Activated naive CD4-positive, alpha-beta T cell treated with anti-CD3 and anti-CD28 coated beads, Interleukin-2, amount 10 ng/mL, durations not matched to agents 7 days and 5 days (primary cell): ENCODE data around the gene S1PR5.
"Not testable (repeated sequence)": the region's sequence is repeated elsewhere in the genome, so short reads cannot be mapped to it uniquely, and the experiment has no call there.

ENCODE experiments used
- CTCF ChIA-PET: fragments of 350-600 bp; sonication (Branson Sonifier 250); formaldehyde crosslinking; loops from one replicate; lab custom pipeline; 2021; ENCODE audit warnings: antibody characterized with exemption; lab: Charles Lee
- DNase-seq: peaks from one replicate; pipeline ENCODE4 v3.0.0-alpha.2; 2020
- H3K27ac Mint-ChIP-seq: one replicate; pipeline ENCODE4 v1.8.0; 2021; ENCODE audit warnings: mild to moderate bottlenecking, moderate library complexity, mixed read lengths
- H3K27me3 Mint-ChIP-seq: one replicate; pipeline ENCODE4 v1.8.0; 2021; ENCODE audit warnings: mild to moderate bottlenecking, mixed read lengths
- H3K36me3 Mint-ChIP-seq: one replicate; pipeline ENCODE4 v1.8.0; 2021; ENCODE audit warnings: mixed read lengths
- H3K4me1 Mint-ChIP-seq: one replicate; pipeline ENCODE4 v1.8.0; 2021; ENCODE audit warnings: mixed read lengths
- H3K4me3 Mint-ChIP-seq: one replicate; pipeline ENCODE4 v1.8.0; 2021; ENCODE audit warnings: mild to moderate bottlenecking, moderate library complexity, mixed read lengths
- H3K9me3 Mint-ChIP-seq: one replicate; pipeline ENCODE4 v1.8.0; 2021; ENCODE audit warnings: mixed read lengths

The S1PR5 gene

DNA sequence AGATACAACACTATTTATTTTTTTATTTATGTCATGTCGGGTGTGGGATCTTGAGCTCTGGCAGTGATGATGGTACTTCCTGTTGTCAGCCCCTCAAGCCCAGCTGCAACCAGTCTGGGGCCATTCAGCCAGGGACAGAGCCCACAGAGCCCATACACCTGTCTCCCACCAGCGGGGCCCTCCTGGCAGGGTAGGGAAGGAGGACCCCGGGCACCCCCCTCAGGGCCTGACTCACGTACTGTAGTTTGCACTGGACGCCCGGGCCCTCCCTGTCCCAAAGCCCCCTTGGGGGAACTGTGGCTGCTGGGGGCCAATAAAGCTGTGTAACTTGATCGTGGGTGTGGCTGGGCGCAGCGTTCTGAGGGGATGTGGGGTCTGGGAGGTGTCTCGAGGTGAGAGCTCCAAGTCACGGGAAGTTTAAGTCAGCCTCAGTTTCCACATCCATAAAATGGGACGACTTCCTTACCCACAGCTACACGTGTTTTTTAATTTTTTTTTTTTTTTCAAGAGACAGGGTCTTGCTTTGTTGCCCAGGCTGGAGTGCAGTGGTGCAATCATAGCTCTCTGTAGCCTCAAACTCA, 35.9 kb upstream of the S1PR5 start:
- CTCF ChIA-PET = interaction anchor here (0.8 to 2.5 kb wide), 13 partner anchors 9 to 282 kb away, joined by 3 to 11 read pairs (median 3); partner anchors contain the start of genes ICAM1 and KRI1
- peaks cover 60% of the 10 kb centered on the region for H3K4me1 Mint-ChIP-seq
- no peak for DNase-seq
- H3K27me3 Mint-ChIP-seq = no peaks in the 10 kb centered on the region
- H3K36me3 Mint-ChIP-seq = peaks cover 64% of the 10 kb centered on the region
- H3K9me3 Mint-ChIP-seq = no peaks in the 10 kb centered on the region
- H3K4me3 Mint-ChIP-seq = peak overlapping the region; percentile 66
- peak overlapping the region; percentile 97 for H3K27ac Mint-ChIP-seq

- H3K36me3 Mint-ChIP-seq = peaks cover 60% of the 10 kb centered on the region
- CTCF ChIA-PET = interaction anchor here (0.8 to 2.5 kb wide), 12 partner anchors 11 to 281 kb away, joined by 3 to 12 read pairs (median 4); partner anchors contain the start of genes ICAM1 and KRI1
- H3K4me3 Mint-ChIP-seq = no peak overlapping the region
- H3K4me1 Mint-ChIP-seq = peaks cover 58% of the 10 kb centered on the region
- peak; percentile 37 for DNase-seq
- no peaks in the 10 kb centered on the region for H3K9me3 Mint-ChIP-seq
- H3K27me3 Mint-ChIP-seq = no peaks in the 10 kb centered on the region
- peak overlapping the region; percentile 97 for H3K27ac Mint-ChIP-seq
Measured at GRCh38 chr19:10552510-10553053, 35.3 kb upstream of the S1PR5 start.

DNA sequence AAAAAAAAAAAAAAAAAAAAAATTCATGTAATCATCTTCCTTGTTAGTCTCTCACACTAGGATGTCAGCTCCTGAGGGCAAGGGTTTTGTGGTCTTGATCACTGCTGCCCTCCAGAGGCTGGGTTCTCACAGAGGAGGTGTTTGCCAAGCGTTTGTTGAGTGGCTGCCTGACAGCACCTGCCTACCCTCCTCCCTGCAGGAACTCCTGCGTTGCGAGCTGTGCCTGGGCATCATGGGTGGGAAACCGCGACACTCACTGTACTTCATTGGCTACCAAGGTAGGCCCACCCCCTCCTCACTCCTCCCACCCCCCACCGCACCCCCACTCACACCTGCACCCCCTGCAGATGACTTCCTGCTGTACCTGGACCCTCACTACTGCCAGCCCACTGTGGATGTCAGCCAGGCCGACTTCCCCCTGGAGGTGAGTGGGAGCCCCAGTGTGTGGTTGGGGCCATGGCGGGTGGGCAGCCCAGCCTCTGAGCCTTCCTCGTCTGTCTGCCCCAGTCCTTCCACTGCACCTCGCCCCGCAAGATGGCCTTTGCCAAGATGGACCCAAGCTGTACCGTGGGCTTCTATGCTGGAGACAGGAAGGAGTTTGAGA, 34.6 kb upstream of the S1PR5 start:
- CTCF ChIA-PET = interaction anchor here (1.0 to 2.1 kb wide), 7 partner anchors 10 to 281 kb away, joined by 3 to 12 read pairs (median 3); partner anchors contain the start of genes CDC37 and ICAM1
- H3K27ac Mint-ChIP-seq = peak overlapping the region; percentile 97
- H3K9me3 Mint-ChIP-seq = no peaks in the 10 kb centered on the region
- H3K4me3 Mint-ChIP-seq = no peak overlapping the region
- no peaks in the 10 kb centered on the region for H3K27me3 Mint-ChIP-seq
- H3K36me3 Mint-ChIP-seq = peaks cover 61% of the 10 kb centered on the region
- peak; percentile 69 for DNase-seq
- peaks cover 60% of the 10 kb centered on the region for H3K4me1 Mint-ChIP-seq

GRCh38 chr19:10551006-10551405, 33.8 kb upstream of the S1PR5 start:
- not testable (repeated sequence) for DNase-seq, H3K27me3 Mint-ChIP-seq, H3K9me3 Mint-ChIP-seq, H3K4me3 Mint-ChIP-seq
- CTCF ChIA-PET = interaction anchor here (0.7 to 2.1 kb wide), 5 partner anchors 10 to 148 kb away, joined by 3 to 12 read pairs (median 4); partner anchors contain the start of gene CDC37
- Mint-ChIP-seq H3K27ac (peak overlapping the region; percentile 33), H3K36me3 (peaks cover 60% of the 10 kb centered on the region), H3K4me1 (peaks cover 58% of the 10 kb centered on the region)

DNA sequence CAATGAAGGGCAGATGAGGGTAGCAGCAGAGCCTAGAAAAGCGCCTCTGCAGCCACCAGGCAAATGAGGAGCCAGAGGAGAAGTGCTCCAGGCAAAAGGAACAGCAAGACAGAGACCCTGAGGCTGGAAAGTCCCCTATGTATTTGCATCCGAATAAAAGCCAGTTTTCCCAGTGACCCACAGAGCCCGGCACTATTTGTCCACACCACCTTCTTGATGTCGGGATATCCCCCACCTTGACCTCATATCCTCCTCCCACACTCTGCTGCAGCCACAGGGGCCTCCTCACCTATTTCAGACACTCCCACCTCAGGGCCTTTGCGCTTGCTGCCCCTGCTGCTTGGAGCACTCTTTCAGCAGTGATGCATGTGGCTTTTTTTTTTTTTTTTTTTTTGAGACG, 33.1 kb upstream of the S1PR5 start:
- no peaks in the 10 kb centered on the region for H3K9me3 Mint-ChIP-seq
- peaks cover 51% of the 10 kb centered on the region for H3K4me1 Mint-ChIP-seq
- peak overlapping the region; percentile 64 for H3K27ac Mint-ChIP-seq
- H3K4me3 Mint-ChIP-seq = no peak overlapping the region
- peaks cover 55% of the 10 kb centered on the region for H3K36me3 Mint-ChIP-seq
- CTCF ChIA-PET = interaction anchor here (1.5 kb wide), 1 partner anchor 147 kb away, joined by 3 read pairs; the partner anchor contains the start of gene CDC37
- DNase-seq = no peak
- no peaks in the 10 kb centered on the region for H3K27me3 Mint-ChIP-seq

DNA sequence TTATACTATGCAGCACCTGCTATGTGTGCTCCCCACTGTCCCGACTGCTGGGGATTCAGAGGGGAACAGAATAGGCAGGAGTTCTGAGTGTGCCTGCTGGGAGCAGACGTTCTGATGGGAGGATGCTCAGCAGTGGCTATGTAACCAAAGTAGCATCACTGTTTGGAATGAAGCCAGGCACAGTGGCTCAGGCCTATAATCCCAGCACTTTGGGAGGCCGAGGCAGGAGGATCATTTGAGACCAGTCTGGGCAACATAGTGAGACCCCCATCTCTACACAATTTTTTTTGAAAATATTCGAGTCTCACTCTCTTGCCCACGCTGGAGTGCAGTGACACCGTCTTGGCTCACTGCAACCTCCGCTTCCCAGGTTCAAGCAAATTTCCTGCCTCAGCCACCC, 32.5 kb upstream of the S1PR5 start:
- H3K27ac Mint-ChIP-seq = no peak overlapping the region
- H3K4me3 Mint-ChIP-seq = no peak overlapping the region
- CTCF ChIA-PET = no interaction called here
- H3K27me3 Mint-ChIP-seq = no peaks in the 10 kb centered on the region
- DNase-seq = no peak
- H3K4me1 Mint-ChIP-seq = peaks cover 51% of the 10 kb centered on the region
- H3K36me3 Mint-ChIP-seq = peaks cover 59% of the 10 kb centered on the region
- H3K9me3 Mint-ChIP-seq = no peaks in the 10 kb centered on the region

- CTCF ChIA-PET = no interaction called here
- Mint-ChIP-seq H3K27ac (no peak overlapping the region), H3K4me1 (peaks cover 47% of the 10 kb centered on the region), H3K9me3 (no peaks in the 10 kb centered on the region), H3K4me3 (no peak overlapping the region), H3K27me3 (no peaks in the 10 kb centered on the region), H3K36me3 (peaks cover 51% of the 10 kb centered on the region)
- DNase-seq = no peak
Measured at GRCh38 chr19:10548746-10549276, 31.6 kb upstream of the S1PR5 start.

GRCh38 chr19:10546817-10547216, 29.6 kb upstream of the S1PR5 start:
- Mint-ChIP-seq H3K4me1 (peaks cover 33% of the 10 kb centered on the region), H3K9me3 (no peaks in the 10 kb centered on the region), H3K27me3 (peaks cover 11% of the 10 kb centered on the region), H3K36me3 (peaks cover 34% of the 10 kb centered on the region), H3K27ac (no peak overlapping the region), H3K4me3 (no peak overlapping the region)
- CTCF ChIA-PET = no interaction called here
- DNase-seq = no peak

GRCh38 chr19:10544753-10545251, 27.6 kb upstream of the S1PR5 start:
- Mint-ChIP-seq H3K27me3 (peaks cover 31% of the 10 kb centered on the region), H3K9me3 (no peaks in the 10 kb centered on the region), H3K4me1 (peaks cover 21% of the 10 kb centered on the region), H3K27ac (peak overlapping the region; percentile 88), H3K36me3 (peaks cover 18% of the 10 kb centered on the region), H3K4me3 (peak overlapping the region; percentile 89)
- CTCF ChIA-PET = no interaction called here
- DNase-seq = peak; percentile 32

DNA sequence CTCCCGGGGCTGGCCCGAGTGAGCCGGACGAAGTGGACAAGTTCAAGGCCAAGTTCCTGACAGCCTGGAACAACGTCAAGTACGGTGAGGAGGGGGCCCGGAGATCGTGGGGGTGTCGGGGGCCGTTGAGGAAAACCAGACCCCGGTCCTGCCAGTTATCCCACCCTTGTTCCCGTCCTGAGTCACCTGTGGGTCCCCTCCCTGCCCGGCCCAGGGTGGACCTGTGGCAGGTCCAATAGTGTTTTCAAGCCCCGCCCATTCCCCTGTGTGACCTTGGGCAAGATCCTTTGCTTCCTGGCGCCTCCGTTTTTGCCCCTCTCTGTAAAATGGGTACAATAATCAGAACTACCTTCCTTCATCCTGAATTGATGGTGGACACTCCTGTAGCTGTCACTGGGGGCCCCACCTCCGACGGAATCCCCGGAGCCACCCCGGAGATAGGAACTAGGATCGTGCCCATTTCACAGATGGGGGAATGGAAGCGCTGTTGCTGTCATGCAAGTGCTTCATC, 27.1 kb upstream of the S1PR5 start:
- H3K4me3 Mint-ChIP-seq = peak overlapping the region; percentile 89
- peak overlapping the region; percentile 88 for H3K27ac Mint-ChIP-seq
- CTCF ChIA-PET = no interaction called here
- H3K27me3 Mint-ChIP-seq = peaks cover 36% of the 10 kb centered on the region
- peak; percentile 58 for DNase-seq
- peaks cover 18% of the 10 kb centered on the region for H3K36me3 Mint-ChIP-seq
- peaks cover 21% of the 10 kb centered on the region for H3K4me1 Mint-ChIP-seq
- H3K9me3 Mint-ChIP-seq = no peaks in the 10 kb centered on the region

DNA sequence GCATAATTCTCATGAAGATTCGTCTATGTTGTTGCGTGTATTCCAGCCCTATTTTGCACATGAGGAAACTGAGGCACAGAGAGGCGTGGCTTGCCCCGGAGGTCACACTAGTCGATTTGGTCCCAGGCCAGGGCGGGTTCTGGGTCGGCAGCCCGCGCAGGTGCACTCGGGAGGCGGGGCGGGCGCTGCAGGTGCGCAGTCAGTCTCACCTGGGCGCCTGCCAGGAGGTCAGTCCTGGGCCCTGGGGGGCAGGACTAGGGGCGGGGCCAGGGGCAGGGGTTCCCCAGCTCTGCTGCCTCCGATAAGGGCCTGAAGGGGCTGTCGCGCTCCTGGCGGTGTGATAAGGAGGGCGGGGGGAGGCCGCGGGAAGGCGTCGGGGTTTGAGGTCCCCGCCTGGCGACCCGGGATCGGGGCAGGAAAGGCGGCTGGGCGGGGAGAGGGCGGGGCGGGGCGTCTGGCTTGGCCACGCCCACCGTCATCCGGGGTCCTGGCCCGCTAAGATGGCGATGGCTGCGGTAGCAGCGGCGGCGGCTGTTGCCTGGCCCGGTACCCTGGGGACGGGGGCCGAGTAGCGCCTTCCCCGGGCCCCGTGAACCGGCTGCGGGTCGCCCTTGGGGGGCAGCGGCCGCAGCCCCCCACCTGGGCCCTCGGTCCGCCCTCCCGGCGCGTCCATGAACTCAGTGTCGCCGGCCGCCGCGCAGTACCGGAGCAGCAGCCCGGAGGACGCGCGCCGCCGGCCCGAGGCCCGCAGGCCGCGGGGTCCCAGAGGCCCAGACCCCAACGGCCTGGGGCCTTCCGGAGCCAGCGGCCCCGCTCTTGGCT, 26.4 kb upstream of the S1PR5 start, which contains the start of gene ATG4D:
TSS of gene ATG4D (plus strand) at position 485 of the 822 bp plus-strand sequence. CDS start at position 672, 187 bp downstream.
- Mint-ChIP-seq H3K27me3 (peaks cover 43% of the 10 kb centered on the region), H3K9me3 (no peaks in the 10 kb centered on the region), H3K4me3 (peak within 1 kb of the TSS; percentile 89), H3K27ac (peak within 1 kb of the TSS; percentile 88), H3K36me3 (peaks cover 15% of the 10 kb centered on the region), H3K4me1 (peaks cover 25% of the 10 kb centered on the region)
- DNase-seq = peak; percentile 87
- CTCF ChIA-PET = interaction anchor here (2.6 to 2.7 kb wide), 2 partner anchors 26 to 157 kb away, joined by 13 to 19 read pairs; partner anchors contain the start of genes CDKN2D and QTRT1

DNA sequence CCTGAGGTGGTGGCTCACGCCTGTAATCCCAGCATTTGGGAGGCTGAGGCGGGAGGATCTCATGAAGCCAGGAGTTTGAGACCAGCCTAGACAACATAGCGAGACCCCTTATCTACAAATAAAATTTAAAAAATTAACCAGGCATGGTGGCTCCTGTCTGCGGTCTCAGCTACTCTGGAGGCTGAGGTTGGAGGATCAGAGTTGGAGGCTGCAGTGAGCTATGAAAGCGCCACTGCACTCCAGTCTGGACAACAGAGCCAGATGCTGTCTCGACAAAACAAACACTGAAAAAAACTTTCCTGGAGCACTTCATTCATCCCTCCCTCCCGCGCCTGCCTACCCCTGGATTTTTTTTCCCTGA, 25.8 kb upstream of the S1PR5 start:
- H3K36me3 Mint-ChIP-seq = peaks cover 9% of the 10 kb centered on the region
- peaks cover 26% of the 10 kb centered on the region for H3K4me1 Mint-ChIP-seq
- peaks cover 49% of the 10 kb centered on the region for H3K27me3 Mint-ChIP-seq
- CTCF ChIA-PET = interaction anchor here (1.0 to 2.7 kb wide), 6 partner anchors 11 to 157 kb away, joined by 3 to 19 read pairs (median 9); partner anchors contain the start of genes CDKN2D and QTRT1
- peak overlapping the region; percentile 77 for H3K4me3 Mint-ChIP-seq
- no peaks in the 10 kb centered on the region for H3K9me3 Mint-ChIP-seq
- DNase-seq = no peak
- peak overlapping the region; percentile 85 for H3K27ac Mint-ChIP-seq

- H3K36me3 Mint-ChIP-seq, H3K27ac Mint-ChIP-seq, H3K4me3 Mint-ChIP-seq, DNase-seq, H3K9me3 Mint-ChIP-seq, CTCF ChIA-PET: not testable (repeated sequence)
- peaks cover 13% of the 10 kb centered on the region for H3K4me1 Mint-ChIP-seq
- H3K27me3 Mint-ChIP-seq = peaks cover 86% of the 10 kb centered on the region
Measured at GRCh38 chr19:10539016-10539415, 21.8 kb upstream of the S1PR5 start.
